ENCODE results near the gene RSPO4.
"Not testable (repeated sequence)": the region's sequence is repeated elsewhere in the genome, so short reads cannot be mapped to it uniquely, and the experiment has no call there.

The RSPO4 gene

DNA sequence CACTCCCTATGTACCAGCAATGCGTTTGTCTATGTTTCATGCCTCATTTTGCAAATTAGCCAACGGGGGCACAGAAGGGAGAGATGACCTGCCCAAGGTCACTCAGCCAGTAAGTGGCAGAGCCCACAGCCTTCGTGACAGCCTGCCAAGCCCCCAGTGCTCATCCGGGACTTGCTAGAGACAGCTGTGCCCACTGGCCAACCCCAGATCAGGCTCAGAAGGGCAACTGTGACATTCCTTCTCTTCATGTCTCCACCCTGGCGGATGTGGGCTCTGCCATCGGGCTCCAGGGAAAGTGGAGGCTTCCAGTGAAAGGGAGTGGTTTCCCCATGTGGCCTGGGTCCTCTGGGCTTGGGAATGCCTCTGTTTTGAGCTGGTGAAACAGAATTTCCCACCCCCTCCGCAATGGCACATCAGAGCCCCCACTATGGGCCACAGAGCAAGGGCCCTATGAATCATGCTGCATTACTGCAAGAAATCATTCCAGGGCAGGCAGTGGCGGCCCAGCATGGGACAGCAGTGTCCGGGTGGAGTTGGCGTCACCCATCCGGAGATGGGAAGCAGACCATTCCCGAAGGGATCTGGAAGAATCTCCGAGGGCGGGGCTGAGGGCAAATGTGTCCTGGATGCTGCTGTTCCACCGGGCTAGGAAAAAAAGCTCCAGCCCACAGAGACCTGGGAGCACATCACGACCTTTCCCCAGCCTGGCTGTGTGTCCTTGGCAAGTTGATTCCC is 9.1 kb downstream of the RSPO4 start:
- peaks cover 12% of the 10 kb centered on the region for H3K27me3 Mint-ChIP-seq (ENCODE audit: low read depth)
- no peaks in the 10 kb centered on the region for H3K9me3 Mint-ChIP-seq
- no peak overlapping the region for H3K4me3 Mint-ChIP-seq
- no peaks in the 10 kb centered on the region for H3K36me3 Mint-ChIP-seq (ENCODE audit: low read depth)
- H3K4me1 Mint-ChIP-seq (ENCODE audit: low read depth) = peaks cover 2% of the 10 kb centered on the region
- H3K27ac Mint-ChIP-seq = no peak overlapping the region

DNA sequence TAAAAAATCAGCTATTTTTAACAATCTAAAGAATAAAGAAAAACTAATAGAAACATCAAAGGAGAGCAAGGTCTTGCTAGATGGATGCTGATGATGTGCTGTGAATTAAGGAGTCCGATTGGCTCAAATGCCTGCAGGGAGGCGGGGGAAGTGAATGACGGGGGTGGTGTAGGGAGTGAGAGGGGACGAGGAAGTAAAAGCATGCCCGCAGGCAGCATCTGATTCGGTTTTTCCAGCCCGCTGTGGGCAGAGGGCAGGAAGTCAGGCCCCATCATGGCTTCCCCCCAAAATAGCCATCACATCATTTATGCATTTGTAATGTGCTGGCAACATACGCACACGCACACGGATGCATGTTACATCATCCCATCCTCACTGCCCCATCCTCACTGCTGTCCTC is 10.3 kb downstream of the RSPO4 start:
- H3K36me3 Mint-ChIP-seq (ENCODE audit: low read depth) = no peaks in the 10 kb centered on the region
- no peaks in the 10 kb centered on the region for H3K9me3 Mint-ChIP-seq
- H3K4me1 Mint-ChIP-seq (ENCODE audit: low read depth) = peaks cover 2% of the 10 kb centered on the region
- no peak overlapping the region for H3K4me3 Mint-ChIP-seq
- H3K27me3 Mint-ChIP-seq (ENCODE audit: low read depth) = peaks cover 12% of the 10 kb centered on the region
- H3K27ac Mint-ChIP-seq = no peak overlapping the region

DNA sequence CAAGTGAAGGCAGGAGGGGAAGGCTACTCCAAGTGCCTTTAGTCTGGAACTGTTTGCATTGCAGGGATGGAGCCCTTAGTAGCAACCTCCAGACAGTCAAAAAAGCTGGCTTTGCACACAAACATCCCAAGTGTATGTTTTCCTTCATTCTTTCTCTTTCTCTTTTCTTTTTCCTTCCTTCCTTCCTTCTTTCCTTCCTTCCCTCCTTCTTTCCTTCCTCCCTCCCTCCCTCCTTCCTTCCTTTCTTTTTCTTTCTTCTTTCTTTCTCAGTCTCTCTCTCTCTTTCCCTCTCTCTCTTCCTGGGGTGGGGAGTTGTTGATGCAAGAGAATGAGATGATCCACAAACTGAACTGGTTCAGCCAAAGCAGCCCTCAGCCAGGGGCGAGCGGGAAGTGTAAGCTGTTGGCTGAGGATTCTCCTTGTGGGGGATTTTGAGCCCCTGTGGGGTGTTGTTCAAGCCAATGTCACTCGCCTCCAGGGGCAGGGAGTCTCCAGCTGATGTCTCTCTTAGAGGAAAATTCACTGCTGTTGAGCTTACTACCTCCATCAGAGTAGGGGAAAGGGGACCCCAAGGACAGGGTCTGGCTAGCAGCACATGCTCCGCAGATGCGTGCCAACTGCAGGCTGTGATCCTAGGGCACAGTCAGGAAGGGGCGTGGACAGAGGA is 11.7 kb downstream of the RSPO4 start:
- no peaks in the 10 kb centered on the region for H3K36me3 Mint-ChIP-seq (ENCODE audit: low read depth)
- no peaks in the 10 kb centered on the region for H3K9me3 Mint-ChIP-seq
- H3K27me3 Mint-ChIP-seq (ENCODE audit: low read depth) = peaks cover 19% of the 10 kb centered on the region
- H3K4me3 Mint-ChIP-seq = no peak overlapping the region
- peaks cover 2% of the 10 kb centered on the region for H3K4me1 Mint-ChIP-seq (ENCODE audit: low read depth)
- no peak overlapping the region for H3K27ac Mint-ChIP-seq

DNA sequence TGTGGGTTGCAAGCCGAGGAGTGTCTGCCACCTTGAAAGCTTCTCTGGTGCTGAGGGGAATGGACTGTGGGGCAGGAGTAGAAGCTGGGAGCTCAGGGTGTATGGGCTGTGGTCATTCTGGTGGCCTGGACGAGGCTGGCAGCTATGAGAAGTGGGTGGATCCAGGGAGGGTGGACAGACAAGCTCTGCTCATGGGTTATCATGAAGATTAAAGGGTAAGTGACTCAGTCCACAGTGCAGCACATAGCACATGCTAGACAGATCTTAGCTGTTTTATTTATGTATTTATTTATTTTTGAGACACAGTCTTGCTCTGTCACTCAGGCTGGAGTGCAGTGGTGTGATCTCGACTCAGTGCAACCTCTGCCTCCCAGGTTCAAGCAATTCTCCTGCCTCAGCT is 13.8 kb downstream of the RSPO4 start:
- H3K4me3 Mint-ChIP-seq = no peak overlapping the region
- peaks cover 2% of the 10 kb centered on the region for H3K4me1 Mint-ChIP-seq (ENCODE audit: low read depth)
- no peak overlapping the region for H3K27ac Mint-ChIP-seq
- H3K36me3 Mint-ChIP-seq (ENCODE audit: low read depth) = no peaks in the 10 kb centered on the region
- no peaks in the 10 kb centered on the region for H3K9me3 Mint-ChIP-seq
- peaks cover 21% of the 10 kb centered on the region for H3K27me3 Mint-ChIP-seq (ENCODE audit: low read depth)

DNA sequence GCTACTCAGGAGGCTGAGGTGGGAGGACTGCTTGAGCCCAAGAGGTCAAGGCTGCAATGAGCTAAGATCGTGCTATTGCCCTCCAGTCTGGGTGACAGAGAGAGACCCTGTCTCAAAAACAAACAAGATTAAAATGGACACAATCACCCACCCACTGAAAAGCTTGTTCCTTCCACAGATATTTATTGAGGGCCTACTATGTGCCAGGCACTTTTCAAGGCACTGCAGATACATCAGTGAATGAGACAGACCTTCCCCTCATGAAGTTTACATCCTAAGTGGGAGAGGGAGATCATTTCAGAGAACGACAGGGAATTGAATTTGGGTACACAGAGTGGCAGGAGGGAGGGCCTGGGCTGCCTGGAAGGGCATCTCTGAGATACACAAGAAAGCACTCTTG is 14.4 kb downstream of the RSPO4 start:
- Mint-ChIP-seq H3K27ac (no peak overlapping the region), H3K27me3 (ENCODE audit: low read depth) (peaks cover 24% of the 10 kb centered on the region), H3K4me1 (ENCODE audit: low read depth) (peaks cover 2% of the 10 kb centered on the region), H3K9me3 (no peaks in the 10 kb centered on the region), H3K4me3 (no peak overlapping the region), H3K36me3 (ENCODE audit: low read depth) (no peaks in the 10 kb centered on the region)

DNA sequence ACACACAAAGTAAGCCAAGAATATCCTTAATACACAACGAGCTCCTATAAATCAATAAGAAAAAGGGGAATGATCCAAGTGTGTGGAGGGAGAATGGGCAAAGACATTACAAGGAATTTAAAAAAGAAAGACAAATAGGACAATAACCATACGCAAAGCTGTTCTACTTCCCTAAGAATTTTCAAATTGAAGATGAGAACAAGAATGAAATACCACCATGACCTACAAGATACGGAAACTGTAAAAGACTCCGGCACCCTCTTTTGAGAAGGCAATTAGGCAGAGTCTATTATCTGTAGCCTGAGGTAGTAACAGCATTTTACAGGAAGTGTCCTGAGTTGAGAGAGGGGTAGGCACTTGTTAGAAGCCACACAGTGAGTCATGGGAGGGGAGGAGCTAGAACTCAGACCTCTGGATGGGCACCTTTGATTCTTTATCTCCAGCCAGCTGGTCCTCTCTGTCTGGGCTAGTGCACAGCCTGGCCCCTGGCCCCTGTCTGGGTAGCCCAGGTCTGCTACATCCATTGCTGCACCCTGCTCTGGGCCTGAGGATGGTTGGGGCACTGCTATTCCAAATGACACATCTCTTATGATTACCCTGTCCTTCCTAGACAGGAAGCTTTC is 15.3 kb downstream of the RSPO4 start:
- peaks cover 24% of the 10 kb centered on the region for H3K27me3 Mint-ChIP-seq (ENCODE audit: low read depth)
- H3K27ac Mint-ChIP-seq = no peak overlapping the region
- H3K36me3 Mint-ChIP-seq (ENCODE audit: low read depth) = no peaks in the 10 kb centered on the region
- no peak overlapping the region for H3K4me3 Mint-ChIP-seq
- no peaks in the 10 kb centered on the region for H3K4me1 Mint-ChIP-seq (ENCODE audit: low read depth)
- H3K9me3 Mint-ChIP-seq = no peaks in the 10 kb centered on the region

DNA sequence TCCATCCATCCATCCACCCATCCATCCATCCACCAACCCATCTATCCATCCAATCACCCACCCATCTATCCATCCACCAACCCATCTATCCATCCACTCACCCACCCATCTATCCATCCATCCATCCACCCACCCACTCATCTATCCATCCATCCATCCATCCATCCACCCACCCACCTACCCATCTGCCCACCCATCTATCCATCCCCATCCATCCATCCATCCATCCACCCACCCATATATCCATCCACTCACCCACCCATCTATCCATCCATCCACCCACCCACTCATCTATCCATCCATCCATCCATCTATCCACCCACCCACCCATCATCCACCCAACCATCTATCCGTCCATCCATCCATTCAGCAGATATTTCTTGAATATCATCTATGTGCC is 17.1 kb downstream of the RSPO4 start:
- H3K27me3 Mint-ChIP-seq (ENCODE audit: low read depth) = peaks cover 16% of the 10 kb centered on the region
- H3K27ac Mint-ChIP-seq; H3K4me1 Mint-ChIP-seq (ENCODE audit: low read depth); H3K36me3 Mint-ChIP-seq (ENCODE audit: low read depth); H3K9me3 Mint-ChIP-seq; H3K4me3 Mint-ChIP-seq: not testable (repeated sequence)

DNA sequence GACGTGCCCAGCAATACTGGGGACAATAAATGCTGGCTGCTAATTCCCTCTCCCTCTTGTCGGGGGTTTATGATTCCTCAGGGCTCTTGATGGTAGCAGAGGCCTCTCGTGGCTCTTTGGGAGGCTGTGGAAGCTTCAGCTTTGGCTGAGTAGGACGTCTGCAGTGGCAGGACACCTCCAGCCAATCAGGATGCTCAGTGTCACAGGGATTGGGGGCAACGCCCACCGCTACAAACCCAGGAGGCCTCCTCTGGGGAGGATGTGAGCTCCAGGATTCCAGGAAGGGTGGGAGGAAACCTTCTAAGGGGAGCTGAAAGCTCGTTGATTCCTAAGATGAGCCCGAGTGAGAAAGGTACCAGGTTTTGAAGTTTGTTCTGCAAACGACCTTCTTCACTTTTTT is 19.4 kb downstream of the RSPO4 start:
- H3K9me3 Mint-ChIP-seq = no peaks in the 10 kb centered on the region
- no peaks in the 10 kb centered on the region for H3K36me3 Mint-ChIP-seq (ENCODE audit: low read depth)
- H3K4me1 Mint-ChIP-seq (ENCODE audit: low read depth) = no peaks in the 10 kb centered on the region
- no peak overlapping the region for H3K27ac Mint-ChIP-seq
- H3K4me3 Mint-ChIP-seq = no peak overlapping the region
- H3K27me3 Mint-ChIP-seq (ENCODE audit: low read depth) = peaks cover 25% of the 10 kb centered on the region

DNA sequence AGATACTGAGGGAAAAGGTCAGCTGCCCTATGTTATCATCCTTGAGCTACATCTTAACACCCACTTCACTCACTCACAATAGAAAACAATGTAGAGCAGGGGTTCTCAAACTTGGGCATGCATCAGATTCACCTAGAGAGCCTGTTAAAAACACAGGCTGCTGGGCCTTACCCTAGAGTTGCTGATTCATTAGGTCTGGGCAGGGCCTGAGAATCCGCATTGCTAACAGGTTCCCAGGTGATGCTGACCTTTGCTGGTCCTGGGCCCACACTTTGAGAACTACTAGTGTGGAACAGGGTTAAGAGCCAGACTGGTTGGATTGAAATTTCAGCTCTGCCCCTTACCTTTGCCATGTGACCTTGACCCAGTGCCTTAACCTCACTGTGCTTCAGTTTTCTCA is 25.1 kb downstream of the RSPO4 start:
- H3K4me1 Mint-ChIP-seq (ENCODE audit: low read depth) = peaks cover 3% of the 10 kb centered on the region
- no peaks in the 10 kb centered on the region for H3K36me3 Mint-ChIP-seq (ENCODE audit: low read depth)
- no peak overlapping the region for H3K27ac Mint-ChIP-seq
- no peaks in the 10 kb centered on the region for H3K9me3 Mint-ChIP-seq
- peaks cover 9% of the 10 kb centered on the region for H3K27me3 Mint-ChIP-seq (ENCODE audit: low read depth)
- no peak overlapping the region for H3K4me3 Mint-ChIP-seq

DNA sequence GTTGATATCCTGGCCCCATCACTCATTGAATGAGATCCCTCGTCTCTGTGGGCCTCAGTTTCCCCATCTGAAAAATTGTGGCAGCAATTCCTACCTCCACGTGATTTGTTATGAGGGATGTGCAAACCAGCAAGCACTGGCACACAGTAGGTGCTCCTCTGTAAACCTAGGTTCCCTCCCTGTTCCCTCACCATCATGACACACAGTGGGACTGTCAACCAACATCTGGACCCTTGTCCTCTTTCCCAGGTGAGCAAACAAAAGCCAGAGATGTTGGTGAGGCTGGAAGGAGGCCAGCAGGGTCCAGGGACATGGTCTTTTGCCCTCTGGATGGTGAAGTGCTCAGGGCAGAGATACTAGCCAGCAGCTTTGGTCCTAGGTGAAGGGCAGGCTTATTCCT is 26.1 kb downstream of the RSPO4 start:
- Mint-ChIP-seq H3K4me3 (no peak overlapping the region), H3K9me3 (no peaks in the 10 kb centered on the region), H3K36me3 (ENCODE audit: low read depth) (no peaks in the 10 kb centered on the region), H3K27ac (no peak overlapping the region), H3K4me1 (ENCODE audit: low read depth) (peaks cover 3% of the 10 kb centered on the region), H3K27me3 (ENCODE audit: low read depth) (peaks cover 12% of the 10 kb centered on the region)

DNA sequence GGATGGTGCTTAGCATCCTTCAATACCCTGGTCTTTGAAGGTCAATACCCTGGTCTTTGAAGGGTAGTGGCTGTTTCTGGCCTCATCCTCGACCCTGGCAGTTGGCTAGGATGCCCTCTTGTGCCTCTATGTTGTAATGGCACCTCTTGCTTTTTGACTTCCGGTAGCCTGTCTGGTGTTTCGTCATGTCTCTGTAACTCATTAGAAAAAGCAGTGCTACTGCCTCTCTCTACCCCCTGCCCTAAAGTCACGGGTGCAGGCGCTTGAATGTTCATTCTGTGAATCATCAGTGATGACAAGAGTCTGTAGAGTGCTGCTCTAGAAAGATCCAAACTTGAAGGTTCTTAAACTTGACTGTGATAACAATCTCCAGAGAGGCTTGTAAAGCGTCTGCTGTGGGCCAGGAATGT is 28.3 kb downstream of the RSPO4 start:
- Mint-ChIP-seq H3K4me1 (ENCODE audit: low read depth) (peaks cover 3% of the 10 kb centered on the region), H3K27me3 (ENCODE audit: low read depth) (peaks cover 5% of the 10 kb centered on the region), H3K27ac (peak overlapping the region; percentile 15), H3K36me3 (ENCODE audit: low read depth) (no peaks in the 10 kb centered on the region), H3K4me3 (no peak overlapping the region), H3K9me3 (no peaks in the 10 kb centered on the region)

DNA sequence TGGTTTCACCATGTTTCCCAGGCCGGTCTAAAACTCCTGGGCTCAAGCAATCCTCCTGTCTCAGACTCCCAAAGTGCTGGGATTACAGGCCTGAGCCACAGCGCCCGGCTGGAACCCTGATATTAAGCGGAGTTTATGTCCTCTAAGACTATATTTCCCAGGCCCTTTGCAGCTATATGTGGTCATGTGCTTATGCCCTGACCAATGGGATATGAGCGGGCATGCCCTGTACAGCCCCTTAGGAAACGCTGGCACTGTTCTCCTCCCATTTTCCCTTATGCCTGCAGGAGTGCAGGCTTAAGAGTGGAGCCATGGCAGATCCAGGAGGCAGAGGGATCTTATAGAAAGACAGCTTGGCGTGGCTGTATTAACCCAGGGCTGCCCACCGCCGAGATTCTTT is 29.9 kb downstream of the RSPO4 start:
- Mint-ChIP-seq H3K9me3 (no peaks in the 10 kb centered on the region), H3K4me3 (no peak overlapping the region), H3K27me3 (ENCODE audit: low read depth) (peaks cover 5% of the 10 kb centered on the region), H3K27ac (no peak overlapping the region), H3K4me1 (ENCODE audit: low read depth) (peaks cover 3% of the 10 kb centered on the region), H3K36me3 (ENCODE audit: low read depth) (no peaks in the 10 kb centered on the region)

DNA sequence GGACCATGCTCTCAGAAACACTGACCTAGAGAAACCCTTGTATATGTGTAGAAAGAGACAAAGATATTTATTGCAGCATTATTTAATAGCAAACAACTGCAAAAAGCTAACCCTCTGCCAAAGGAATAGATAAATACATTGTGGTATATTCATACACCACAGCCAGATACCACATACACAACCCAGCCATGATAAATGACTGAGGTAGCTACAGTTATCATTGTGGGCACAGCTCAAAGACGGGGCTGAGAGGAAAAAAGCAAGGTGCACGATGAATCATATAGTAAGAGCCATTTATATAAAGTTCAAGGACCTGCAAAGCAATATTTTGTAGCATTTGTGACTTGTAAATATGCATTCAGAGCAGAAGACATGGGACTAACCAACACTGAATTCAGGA is 30.8 kb downstream of the RSPO4 start:
- no peak overlapping the region for H3K4me3 Mint-ChIP-seq
- H3K27me3 Mint-ChIP-seq (ENCODE audit: low read depth) = peaks cover 5% of the 10 kb centered on the region
- no peak overlapping the region for H3K27ac Mint-ChIP-seq
- no peaks in the 10 kb centered on the region for H3K9me3 Mint-ChIP-seq
- no peaks in the 10 kb centered on the region for H3K36me3 Mint-ChIP-seq (ENCODE audit: low read depth)
- H3K4me1 Mint-ChIP-seq (ENCODE audit: low read depth) = peaks cover 3% of the 10 kb centered on the region

DNA sequence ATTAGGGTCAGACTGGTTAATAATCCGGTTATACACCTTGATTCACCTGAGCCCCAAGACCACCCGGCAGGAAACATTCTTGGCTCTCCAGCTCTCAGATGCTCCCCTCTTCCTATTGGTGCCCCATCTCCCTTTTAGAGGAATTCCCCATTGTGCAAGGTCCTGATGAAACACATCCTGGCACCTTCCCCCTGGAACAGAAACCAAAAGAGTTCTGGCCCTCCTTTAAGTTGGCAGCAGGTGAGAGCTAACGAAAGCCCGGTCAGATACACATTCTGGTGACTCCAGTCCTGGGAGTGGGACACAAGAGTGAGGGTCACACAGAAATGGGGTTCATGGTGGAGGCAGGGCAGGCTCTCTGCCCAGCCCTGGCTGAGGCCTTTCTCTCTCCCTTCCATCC is 32.2 kb downstream of the RSPO4 start:
- H3K36me3 Mint-ChIP-seq (ENCODE audit: low read depth) = no peaks in the 10 kb centered on the region
- H3K27me3 Mint-ChIP-seq (ENCODE audit: low read depth) = peaks cover 10% of the 10 kb centered on the region
- peaks cover 3% of the 10 kb centered on the region for H3K4me1 Mint-ChIP-seq (ENCODE audit: low read depth)
- no peak overlapping the region for H3K27ac Mint-ChIP-seq
- H3K9me3 Mint-ChIP-seq = no peaks in the 10 kb centered on the region
- H3K4me3 Mint-ChIP-seq = no peak overlapping the region

All from T-helper 1 cell treated with Interleukin-12 subunit alpha and Interleukin-12 subunit beta and Interleukin-4 antibody, amounts not matched to agents 30 μg/mL and 1 μg/mL, for 36 hours (primary cell).